ACC112 (cell line): ENCODE results near the gene UBALD2.

Source experiments
- H2AFZ ChIP-seq: fragments of 200-600 bp; sonication (generic); one replicate; pipeline ENCODE4 v1.6.0; 2017; ENCODE audit warnings: antibody characterized with exemption, low read length; ENCODE audit not compliant: unreplicated experiment
- H3K27ac ChIP-seq: fragments of 200-600 bp; sonication (generic); 2 replicates; pipeline ENCODE4 v1.5.1; 2014; ENCODE audit warnings: low read depth, mild to moderate bottlenecking, antibody characterized with exemption, low read length, moderate library complexity
- H3K27me3 ChIP-seq: fragments of 200-600 bp; sonication (generic); 2 replicates; pipeline ENCODE4 v1.6.1; 2014; ENCODE audit warnings: mild to moderate bottlenecking, antibody characterized with exemption, low read length, moderate library complexity, mixed read lengths; ENCODE audit not compliant: insufficient read depth
- H3K36me3 ChIP-seq: fragments of 200-600 bp; sonication (generic); 2 replicates; pipeline ENCODE4 v1.6.1; 2016; ENCODE audit warnings: mild to moderate bottlenecking, antibody characterized with exemption, low read length, moderate library complexity, mixed read lengths; ENCODE audit not compliant: insufficient read depth
- H3K4me1 ChIP-seq: fragments of 200-600 bp; sonication (generic); one replicate; pipeline ENCODE4 v1.6.1; 2016; ENCODE audit warnings: low read length, mixed read lengths; ENCODE audit not compliant: insufficient read depth, unreplicated experiment, control insufficient read depth
- H3K4me3 ChIP-seq: fragments of 200-600 bp; sonication (generic); 2 replicates; pipeline ENCODE4 v1.5.1; 2014; ENCODE audit warnings: mild to moderate bottlenecking, low read depth, low read length
- H3K79me2 ChIP-seq: fragments of 200-600 bp; sonication (generic); one replicate; pipeline ENCODE4 v1.6.0; 2016; ENCODE audit warnings: low read length; ENCODE audit not compliant: control insufficient read depth, unreplicated experiment, insufficient read depth

The UBALD2 gene

GRCh38 chr17:76307966-76308338 lies 42.8 kb downstream of the UBALD2 start, which contains the start of gene QRICH2:
QRICH2 (minus strand) TSS chr17:76308276; CDS start chr17:76307998, 278 bp downstream.
- no peaks in the 10 kb centered on the region for H3K79me2 ChIP-seq
- H3K27me3 ChIP-seq, result no peaks in the 10 kb centered on the region
- no peak within 1 kb of the TSS for H3K27ac ChIP-seq
- H2AFZ ChIP-seq, result no peak within 1 kb of the TSS
- H3K4me1 ChIP-seq, result no peaks in the 10 kb centered on the region
- H3K4me3 ChIP-seq, result no peak within 1 kb of the TSS
- H3K36me3 ChIP-seq, result peaks cover 7% of the 10 kb centered on the region

DNA sequence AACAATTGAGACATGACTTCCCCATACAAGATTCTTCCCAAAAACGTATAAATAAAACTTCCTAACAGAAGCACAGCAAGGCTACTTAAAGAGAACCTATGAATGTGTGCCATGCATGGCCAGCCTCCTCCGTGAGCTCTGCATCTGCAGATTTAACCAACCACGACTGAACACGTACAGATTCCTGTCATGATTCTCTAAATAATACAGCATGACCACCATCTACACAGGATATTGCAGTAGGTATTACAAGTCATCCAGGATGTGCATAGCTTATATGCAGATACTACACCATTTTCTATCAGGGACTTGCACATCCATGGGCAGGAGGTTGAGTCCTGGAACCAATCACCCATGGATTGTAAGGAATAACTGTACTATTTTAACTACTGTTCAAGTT lies 44.3 kb downstream of the UBALD2 start:
- H3K36me3 ChIP-seq, result peaks cover 14% of the 10 kb centered on the region

GRCh38 chr17:76312735-76313134 lies 47.6 kb downstream of the UBALD2 start:
- Histone ChIP-seq H3K79me2 (no peaks in the 10 kb centered on the region), H3K27me3 (no peaks in the 10 kb centered on the region), H2AFZ (no peak overlapping the region), H3K4me1 (no peaks in the 10 kb centered on the region), H3K4me3 (no peak overlapping the region), H3K27ac (no peak overlapping the region), H3K36me3 (peaks cover 14% of the 10 kb centered on the region)

More for the DNA sequence above, 44.3 kb downstream of the UBALD2 start:
- H3K79me2 ChIP-seq, result no peaks in the 10 kb centered on the region
- H3K27me3 ChIP-seq, result no peaks in the 10 kb centered on the region
- no peak overlapping the region for H3K27ac ChIP-seq
- no peak overlapping the region for H2AFZ ChIP-seq
- H3K4me3 ChIP-seq, result no peak overlapping the region
- H3K4me1 ChIP-seq, result no peaks in the 10 kb centered on the region

GRCh38 chr17:76314392-76315227 lies 49.5 kb downstream of the UBALD2 start:
- Histone ChIP-seq H3K27ac (no peak overlapping the region), H3K27me3 (no peaks in the 10 kb centered on the region), H3K36me3 (peaks cover 14% of the 10 kb centered on the region)

GRCh38 chr17:76317535-76317934 lies 52.4 kb downstream of the UBALD2 start:
- Histone ChIP-seq H3K4me3 (no peak overlapping the region), H2AFZ (no peak overlapping the region), H3K4me1 (no peaks in the 10 kb centered on the region), H3K36me3 (peaks cover 6% of the 10 kb centered on the region; the same call in 1 of the 2 replicates), H3K27me3 (no peaks in the 10 kb centered on the region), H3K27ac (no peak overlapping the region), H3K79me2 (no peaks in the 10 kb centered on the region)

More at GRCh38 chr17:76314392-76315227, 49.5 kb downstream of the UBALD2 start:
- Histone ChIP-seq H2AFZ (no peak overlapping the region), H3K79me2 (no peaks in the 10 kb centered on the region), H3K4me1 (no peaks in the 10 kb centered on the region), H3K4me3 (no peak overlapping the region)

DNA sequence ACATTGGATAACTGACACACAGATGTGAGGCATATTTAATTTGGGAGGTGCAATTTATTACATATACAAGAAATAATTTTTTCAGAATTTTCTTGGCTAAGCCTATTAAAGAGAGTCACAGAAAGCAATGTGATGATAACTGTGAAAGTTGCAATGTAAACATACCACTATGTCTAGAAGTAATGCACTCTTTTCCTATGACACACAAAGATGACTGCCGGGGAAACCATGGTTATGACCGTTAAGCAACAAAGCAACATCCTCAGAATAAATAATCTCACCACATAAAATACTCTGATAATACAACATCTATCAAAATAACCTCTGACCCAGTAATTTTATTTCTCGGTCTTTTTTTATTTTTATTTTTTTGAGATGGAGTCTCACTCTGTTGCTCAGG lies 53.4 kb downstream of the UBALD2 start:
- Histone ChIP-seq H3K4me1 (no peaks in the 10 kb centered on the region), H2AFZ (no peak overlapping the region), H3K27ac (no peak overlapping the region), H3K4me3 (no peak overlapping the region), H3K79me2 (no peaks in the 10 kb centered on the region), H3K36me3 (peaks cover 2% of the 10 kb centered on the region; the same call in 1 of the 2 replicates), H3K27me3 (no peaks in the 10 kb centered on the region)
